NCI-H2196 treated with DMSO at 0.1 percent for 48 hours (cell line): Measurements from ENCODE around the gene MYZAP.

Experiments
- DNase-seq: peaks from one replicate; lab custom pipeline; 2025; ENCODE audit not compliant: unreplicated experiment; lab: John Stamatoyannopoulos, UW

The MYZAP gene

DNA sequence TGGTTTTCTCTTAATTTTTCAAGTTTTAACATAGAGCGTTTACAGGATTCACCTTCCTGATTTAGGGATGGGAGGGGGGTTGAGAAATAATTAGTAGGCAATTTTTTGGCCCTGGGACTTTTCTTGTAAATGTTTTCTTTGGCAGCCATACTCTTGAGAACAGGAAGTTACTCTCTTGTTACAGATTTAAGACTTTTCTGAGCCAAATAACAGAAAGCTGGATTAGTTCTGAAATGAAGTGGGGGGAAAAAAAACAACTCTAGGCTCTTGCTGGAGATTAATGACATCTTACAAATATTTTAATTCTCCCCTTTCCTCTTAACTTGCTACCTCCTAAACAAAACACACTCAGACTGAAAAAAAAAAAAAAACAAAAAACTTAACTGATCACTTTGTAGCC lies 101.0 kb downstream of the MYZAP start:
- no peak for DNase-seq

DNA sequence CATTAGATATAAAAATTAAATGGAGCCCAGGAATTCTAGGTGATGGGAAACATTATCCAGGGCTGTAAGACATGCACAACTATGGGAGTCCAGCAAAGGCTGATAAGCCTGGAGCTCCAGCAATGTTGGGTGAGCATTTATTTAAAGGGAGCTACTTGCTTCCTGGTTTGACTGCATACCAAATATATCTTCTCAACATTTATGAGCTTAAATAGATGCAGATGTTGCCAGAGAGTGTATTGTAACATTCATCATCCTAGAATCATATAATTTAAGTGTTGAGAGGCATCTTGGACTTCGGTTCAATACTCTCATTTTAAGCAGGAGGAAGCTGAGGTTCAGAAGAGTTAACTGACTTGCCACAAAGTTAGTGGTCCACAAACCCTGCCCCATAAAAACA lies 102.6 kb downstream of the MYZAP start:
- no peak for DNase-seq

DNA sequence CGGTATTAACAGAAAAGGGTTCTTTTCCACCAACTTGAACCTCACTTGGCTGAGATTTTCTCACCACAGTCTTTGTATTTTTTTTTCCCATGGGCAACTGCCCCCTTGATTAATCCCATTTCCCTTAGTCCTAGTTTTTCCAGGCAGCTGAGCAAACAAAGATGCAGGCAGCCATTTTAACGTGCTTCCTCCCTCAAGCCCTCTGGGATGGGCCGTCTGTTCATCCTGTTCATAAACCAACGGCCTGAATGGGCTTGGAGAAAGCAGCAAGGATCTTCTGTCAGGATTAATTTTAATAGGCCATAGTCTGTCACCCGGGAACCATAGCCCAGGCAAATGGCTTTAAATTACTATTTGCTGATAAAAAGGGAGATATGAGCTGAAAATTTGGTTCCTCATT lies 104.4 kb downstream of the MYZAP start:
- no peak for DNase-seq

DNA sequence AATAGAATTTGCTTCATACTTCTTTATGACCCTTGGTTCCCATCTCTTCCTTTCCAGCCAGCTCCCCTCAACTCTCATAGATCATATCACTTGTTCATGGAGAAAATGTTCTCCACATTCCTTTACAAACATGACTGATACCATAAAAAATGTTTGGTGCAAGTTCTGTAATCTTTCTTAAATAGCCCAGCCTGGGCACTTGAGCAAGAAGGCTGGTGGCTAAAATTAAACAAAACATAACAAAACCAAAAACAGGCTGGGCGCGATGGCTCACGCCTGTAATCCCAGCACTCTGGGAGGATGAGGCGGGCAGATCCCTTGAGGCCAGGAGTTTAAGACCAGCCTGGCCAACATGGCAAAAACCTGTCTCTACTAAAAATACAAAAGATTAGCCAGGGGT lies 105.9 kb downstream of the MYZAP start:
- no peak for DNase-seq

DNA sequence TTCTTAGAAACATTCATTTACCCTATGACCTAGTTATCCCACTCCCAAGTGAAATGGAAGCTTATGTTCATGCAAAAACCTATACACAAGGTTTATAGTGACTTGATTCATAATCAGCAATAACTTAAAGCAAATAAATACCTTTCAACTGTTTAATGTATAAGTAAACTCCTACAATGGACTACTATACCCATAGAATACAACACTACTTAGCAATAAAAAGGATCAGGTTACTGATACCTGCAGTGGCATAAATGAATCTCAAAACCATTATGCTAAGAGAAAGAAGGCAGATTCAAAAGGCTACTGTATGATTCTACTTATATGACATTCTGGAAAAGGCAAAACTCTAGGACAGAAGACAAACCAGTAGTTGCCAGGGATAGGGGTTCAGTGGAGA lies 106.5 kb downstream of the MYZAP start:
- DNase-seq: no peak

DNA sequence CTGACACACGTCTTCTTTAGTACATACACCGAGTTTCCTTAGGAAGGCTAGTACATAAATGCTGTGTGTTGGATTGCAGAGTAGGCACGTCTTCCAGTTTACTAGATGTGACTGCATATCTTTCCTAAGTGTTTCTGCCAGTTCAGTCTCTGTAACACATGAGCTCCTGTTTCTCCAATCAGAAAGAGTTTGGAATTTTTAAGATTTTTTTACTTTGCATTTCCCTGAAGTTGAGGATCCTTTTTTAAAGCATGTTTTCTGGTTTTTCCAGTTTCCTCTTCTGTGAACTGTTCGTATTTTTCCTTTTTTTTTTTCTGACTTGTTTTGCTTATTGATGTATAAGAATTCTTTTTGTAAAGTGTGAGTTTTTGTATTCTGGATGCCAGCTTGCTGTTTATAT lies 107.3 kb downstream of the MYZAP start:
- no peak for DNase-seq

DNA sequence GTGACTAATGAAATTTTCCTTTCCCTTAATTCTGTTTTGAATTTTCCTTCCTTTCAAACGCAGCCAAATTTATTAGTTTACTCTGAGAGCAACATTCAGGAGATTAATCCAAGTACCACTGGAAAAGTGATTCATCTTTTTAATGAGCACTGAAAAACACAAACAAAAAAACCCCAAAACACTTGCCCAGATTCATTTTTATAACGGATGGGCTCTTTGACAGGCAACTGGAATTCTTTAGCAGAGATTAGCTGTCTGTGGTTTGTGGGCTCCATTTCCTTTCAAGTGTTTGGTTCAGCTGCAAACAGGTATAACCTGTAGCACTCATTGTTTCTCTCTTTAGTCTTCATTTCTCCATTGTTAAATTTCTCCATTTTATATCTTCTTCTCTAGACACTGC lies 111.7 kb downstream of the MYZAP start:
- DNase-seq: no peak

DNA sequence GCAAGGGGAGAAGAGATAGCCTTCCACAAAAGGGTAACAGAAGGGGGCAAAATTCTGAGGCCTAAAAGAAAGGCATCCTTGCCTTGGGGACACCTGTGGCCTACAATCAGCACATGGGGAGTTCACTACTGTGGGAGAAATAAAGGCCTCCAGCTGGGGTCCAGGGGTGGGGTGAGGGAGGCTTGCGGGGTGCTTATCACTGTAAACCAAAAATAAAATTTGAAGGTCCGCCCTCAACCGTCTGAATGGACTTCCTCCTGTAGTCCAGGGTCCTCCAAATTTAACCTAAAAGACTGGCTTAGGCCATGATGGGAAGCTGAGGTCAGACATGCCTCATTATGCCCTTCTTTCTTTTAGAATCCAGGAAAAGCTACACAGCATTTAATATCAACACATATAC lies 112.7 kb downstream of the MYZAP start:
- DNase-seq: no peak

DNA sequence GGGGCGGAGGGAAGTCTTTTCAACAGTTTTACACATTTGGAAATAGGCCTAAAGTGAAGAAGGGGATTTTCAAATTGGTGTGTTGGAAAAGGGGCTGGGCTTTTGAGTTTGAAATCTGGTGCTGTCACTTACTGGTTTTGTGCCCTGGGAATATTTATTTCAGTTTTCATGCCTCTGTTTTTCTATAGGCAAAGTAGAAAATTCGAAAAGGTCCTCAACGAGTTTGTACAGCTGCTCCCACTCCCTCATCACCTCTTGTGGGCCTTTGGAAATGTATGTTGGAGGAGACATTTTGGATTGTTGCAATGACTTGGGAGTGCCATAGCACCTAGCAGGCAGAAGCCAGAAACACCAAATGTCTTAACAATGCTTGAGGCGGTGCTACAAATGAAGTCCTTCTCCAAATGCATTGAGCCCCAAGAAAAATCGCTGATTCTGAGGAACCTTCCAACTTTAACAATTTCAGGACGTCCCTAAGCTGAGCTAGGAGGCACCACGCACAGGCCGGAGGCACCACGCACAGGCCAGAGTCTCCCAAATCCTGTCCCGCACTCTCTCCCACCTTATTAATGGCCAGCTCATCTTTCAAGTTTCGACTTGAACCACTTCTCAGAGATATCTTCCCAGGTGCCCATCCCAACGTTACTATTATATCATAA lies 114.2 kb downstream of the MYZAP start:
- DNase-seq: no peak

DNA sequence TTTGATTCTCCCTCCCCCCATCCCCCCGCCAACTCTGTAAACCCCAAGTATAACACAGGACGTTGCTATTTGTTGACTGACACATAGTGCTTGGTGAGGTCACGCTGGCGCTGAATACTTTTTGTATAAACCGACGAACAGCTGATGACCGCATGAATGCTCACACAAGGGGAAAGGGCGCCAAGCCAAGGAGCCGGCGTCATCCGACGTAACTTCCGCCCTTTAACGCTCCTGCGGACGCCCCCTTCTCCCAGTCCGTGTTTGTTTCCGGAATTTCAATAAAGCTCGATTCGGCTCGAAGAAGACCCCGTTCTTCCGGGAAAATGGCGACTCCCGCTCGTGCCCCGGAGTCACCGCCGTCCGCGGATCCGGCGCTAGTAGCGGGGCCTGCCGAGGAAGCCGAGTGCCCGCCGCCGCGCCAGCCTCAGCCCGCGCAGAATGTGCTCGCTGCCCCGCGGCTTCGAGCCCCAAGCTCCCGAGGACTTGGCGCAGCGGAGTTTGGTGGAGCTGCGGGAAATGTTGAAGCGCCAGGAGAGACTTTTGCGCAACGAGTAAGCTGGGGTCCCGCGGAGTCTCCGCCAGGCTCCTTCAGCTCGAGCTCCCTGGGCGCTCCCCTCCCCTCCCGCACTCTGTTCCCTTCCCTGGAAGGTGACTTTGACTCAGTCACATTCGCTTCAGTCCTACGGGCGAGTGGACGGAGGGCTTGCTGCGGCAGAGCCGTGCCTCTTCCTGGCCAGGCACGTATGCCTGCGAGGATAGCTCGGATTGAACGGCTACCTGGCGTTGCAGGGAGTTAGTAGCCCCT lies 114.9 kb downstream of the MYZAP start, which contains the start of gene POLR2M:
TSS of gene POLR2M (plus strand) at position 310 of the 805 bp plus-strand sequence. CDS start at position 439, 129 bp downstream.
- peak; percentile 68 for DNase-seq

DNA sequence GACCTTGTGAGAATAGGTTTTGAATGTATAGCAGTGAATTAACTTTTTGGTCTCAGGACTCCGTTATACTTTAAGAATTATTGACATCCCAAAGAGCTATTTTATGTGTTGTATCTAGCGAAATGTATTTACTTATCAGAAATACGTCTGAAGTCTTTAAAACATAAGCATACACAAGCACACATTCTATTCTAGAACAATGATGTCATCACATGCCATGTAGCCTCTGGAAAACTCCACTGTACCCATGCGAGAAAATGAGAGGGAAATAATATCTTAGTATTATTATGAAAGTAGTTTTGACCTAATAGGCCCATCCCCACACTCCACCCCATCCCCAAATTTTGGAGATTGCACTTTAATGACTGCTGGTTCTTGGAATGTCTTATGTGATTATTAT lies 116.3 kb downstream of the MYZAP start:
- no peak for DNase-seq

DNA sequence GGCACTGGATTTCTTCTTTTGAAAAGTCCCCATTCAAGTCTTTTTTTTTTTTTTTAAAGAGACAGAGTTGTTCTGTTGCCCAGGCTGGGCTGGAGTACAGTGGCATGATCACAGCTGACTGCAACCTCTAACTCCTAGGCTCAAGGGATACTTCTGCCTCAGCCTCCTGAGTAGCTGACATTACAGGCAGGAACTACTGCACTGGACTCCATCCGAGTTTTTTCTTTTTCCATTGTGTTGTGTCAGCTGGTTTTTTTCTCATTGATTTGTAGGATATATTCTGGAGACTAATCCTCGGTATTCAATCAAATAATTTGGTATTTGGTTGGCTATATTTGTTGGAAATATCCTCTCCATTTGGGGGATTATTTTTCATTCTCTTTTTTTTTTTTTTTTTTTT lies 126.6 kb downstream of the MYZAP start:
- DNase-seq: no peak

DNA sequence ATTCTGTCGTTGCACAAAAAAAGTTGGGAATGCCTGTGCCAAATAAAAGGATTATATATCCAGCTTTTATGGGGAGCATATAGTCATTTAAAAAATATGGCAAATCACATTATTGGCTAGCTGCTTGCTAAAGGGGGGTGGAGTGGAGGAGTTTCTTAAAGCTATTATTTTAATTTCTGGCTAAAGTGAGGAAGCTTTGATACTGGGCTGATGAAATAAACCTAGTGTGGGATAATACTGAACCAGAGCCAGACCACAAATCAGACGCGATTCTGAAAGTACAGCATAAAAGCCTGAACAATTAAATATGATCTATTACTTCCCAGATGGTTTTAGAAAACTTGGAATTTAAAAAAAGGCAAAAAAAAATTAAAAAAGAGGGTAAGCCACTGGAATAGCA lies 129.2 kb downstream of the MYZAP start:
- no peak for DNase-seq

DNA sequence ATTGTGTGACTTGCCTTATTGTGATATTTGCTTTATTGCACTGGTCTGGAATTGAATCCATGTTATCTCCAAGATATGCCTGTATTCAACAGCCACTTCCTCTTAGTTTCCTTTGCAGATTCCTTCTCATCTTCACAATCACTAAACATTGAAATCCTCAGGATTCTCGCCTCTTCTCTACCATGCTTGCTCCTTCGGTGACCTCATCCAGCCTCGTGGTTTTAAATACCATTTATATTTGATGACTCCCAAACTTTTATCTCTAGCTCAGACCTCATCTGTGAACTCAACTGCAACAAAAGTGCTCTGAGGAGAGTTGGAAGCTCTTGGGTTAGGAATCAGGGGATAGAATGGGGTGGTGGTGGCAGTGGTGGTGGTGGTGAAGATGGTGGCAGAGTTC lies 134.7 kb downstream of the MYZAP start:
- no peak for DNase-seq

DNA sequence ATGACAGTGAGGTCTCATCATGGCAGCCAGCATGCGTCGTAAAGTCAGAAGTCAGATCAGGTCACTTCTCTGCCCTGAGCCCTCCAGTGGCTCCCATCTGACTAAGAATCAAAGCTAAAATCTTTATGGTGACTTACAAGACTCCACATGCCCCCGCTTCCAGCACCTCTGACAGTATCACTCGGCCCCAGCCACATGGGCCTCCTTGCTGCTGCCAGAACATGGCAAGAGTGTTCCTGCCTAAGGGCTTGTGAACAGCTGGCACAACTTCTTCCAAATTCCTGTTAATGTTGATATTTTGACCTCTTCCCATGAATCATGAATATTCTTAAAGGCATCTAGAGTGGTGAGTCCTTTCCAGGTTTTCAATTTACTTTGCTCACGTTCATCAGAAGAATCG lies 135.3 kb downstream of the MYZAP start:
- no peak for DNase-seq

DNA sequence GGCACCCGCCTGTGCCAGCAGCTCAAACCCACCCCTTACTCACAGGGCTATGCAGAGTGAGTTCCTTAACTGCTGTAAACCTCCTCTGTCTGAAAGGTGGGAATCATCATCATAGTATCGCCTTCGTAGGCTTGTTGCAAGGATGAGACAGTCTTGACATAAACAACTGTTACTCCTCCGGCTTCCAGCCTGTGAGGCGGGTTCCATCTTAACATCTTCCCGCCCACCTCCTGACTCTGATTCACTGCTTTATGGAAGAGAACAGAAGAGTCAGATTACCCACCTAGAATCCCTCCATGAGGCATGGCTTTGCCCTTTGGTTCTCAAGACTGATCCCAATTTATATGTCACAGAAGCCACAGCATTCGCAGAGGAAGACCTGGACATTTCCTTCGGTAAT lies 136.7 kb downstream of the MYZAP start:
- no peak for DNase-seq

DNA sequence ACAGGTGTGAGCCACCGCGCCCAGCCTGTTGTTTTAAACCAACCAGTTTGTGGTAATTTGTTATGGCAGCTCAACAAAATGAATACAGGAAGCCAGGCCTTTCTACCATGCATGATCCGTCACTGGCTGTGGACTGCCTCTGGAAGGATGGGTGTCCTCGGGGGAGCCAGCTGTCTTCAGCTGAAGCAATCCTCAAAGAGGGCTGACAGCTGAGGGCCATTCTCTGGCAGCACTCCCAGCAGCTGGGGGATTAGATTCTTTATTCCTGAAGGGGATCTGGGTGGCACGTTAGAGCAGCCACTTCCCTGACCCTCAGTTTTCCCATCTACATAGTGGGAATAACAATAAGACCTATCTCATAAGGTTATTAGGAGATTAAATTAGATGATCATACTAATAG lies 139.2 kb downstream of the MYZAP start:
- DNase-seq: no peak

DNA sequence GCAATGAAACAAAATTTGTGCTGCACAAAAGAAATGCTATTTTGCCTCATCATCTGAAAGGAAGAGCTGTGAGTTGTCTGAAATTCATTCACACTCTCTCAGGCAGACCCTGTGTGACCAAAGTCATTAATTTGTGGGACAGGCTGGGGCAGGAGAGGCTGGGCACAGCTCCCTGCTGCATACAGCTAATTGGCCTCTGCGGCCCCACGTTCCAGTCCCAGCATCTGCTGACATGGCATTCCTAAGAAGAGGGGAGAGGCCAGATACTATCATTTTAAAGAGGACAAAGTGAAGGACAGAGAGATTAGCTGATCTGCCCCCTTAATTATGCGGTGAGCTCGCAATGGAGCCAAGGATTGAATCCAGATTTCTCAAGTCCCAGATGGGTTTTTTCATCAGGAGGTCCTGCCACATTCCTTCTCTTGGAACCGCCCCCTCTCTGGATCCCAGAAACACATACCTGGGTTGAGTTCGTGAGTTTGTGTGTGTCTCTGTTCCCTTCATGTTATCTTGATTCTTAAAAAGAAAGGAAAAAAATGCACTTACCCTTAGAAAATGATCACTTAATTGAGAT lies 139.9 kb downstream of the MYZAP start:
- DNase-seq: no peak

DNA sequence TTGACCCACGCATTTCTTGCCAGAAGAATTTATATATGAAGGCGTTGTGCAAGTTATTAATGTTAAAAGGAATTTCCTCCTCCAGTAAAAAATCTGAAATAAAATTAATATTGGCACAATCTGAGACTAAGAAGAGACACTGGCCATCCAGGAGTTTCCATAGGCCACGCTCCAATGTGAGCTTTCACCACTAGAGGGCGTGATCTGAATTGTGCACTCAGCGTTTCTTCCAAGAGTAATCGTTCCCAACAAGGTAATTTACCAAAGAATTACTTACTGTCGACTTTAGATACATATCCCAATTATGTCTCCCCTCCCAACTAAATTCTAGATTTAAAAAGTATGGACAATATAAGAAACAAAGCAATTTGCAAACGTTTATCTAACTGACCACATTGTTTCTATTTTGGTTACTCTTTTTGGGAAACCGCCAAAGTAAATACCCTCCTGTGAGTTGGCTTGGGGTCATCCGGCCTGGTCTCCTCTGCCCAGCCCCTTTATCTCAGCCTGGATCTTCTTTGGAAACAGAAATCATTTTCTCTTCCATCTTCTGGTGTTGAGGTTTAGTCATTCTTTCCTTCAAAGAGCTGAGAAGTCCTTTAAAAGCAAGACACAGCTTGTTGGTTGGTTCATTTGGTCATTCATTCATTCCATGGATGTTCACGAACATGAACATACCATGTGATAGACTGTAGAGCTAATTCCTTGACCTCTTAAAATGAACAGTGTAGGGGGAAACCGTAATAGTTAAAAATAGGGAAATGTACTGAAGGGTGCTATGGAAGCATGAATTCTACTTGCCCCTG lies 141.0 kb downstream of the MYZAP start:
- DNase-seq: no peak

DNA sequence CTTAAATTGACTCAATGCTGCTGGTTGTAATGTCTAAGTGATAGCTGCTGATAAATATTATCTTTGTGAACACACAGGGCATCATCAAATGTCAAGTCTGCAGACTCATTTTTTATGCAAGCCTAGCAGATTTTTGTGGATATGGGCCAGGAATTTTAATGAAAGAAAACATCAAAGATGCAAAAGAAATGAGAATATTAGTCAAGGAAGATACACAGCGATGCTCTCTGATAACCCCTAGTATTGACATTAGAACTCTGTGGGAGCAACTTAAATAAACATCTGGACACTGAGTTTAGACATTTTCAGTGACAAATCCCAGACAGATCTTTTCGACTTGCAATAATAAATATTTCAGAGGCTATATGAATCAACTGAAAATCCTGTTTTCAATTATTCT lies 143.2 kb downstream of the MYZAP start:
- DNase-seq: no peak
